HepG2 (cell line): ENCODE measurements around the gene CHAF1A. TPM values are rescaled to one million over a fixed set of nuclear protein-coding genes. Genes with fewer than 3 reads are reported as not detected.

Experiments used
- ZBTB20 ChIP-seq: sonication (generic); formaldehyde crosslinking; IDR thresholded peaks from 2 replicates; pipeline ENCODE4 v1.8.1; 2023; ENCODE audit warnings: missing genetic modification reagents, low read depth, mild to moderate bottlenecking, borderline replicate concordance
- ZNF709 ChIP-seq: sonication (generic); formaldehyde crosslinking; IDR thresholded peaks from 2 replicates; pipeline ENCODE4 v1.5.0; 2020; ENCODE audit warnings: mild to moderate bottlenecking, missing genetic modification reagents
- ZNF891 ChIP-seq: sonication (generic); formaldehyde crosslinking; IDR thresholded peaks from 2 replicates; pipeline ENCODE4 v1.5.0; 2020; ENCODE audit warnings: mild to moderate bottlenecking, missing genetic modification reagents
- polyA plus RNA-seq, 8 experiments: library from polyadenylated mRNA; depleted of rRNA in 3 of 8; stranded (reverse) in 7 of 8; unstranded in 1 of 8; fragments of >200 nt; fragmentation: Illumina TruSeq in 4 of 8; extraction: Trizol in 4 of 8; gene quantifications; 2 replicates each; pipeline versions ENCODE4 v1.2.1 to v1.2.3, GENCODE V29; 2011 to 2016; ENCODE audit warnings: low read depth in 4 of 8, missing spikeins in 1 of 8, mixed read lengths in 1 of 8; ENCODE audit not compliant: insufficient read depth in 1 of 8
- total RNA-seq, 5 experiments: library from RNA; depleted of rRNA; stranded (reverse); fragments of >200 nt; fragmentation: Illumina TruSeq; extraction: Trizol; gene quantifications; 2 replicates each; pipeline ENCODE4 v1.2.3, GENCODE V29; 2016; ENCODE audit warnings: low read depth in 1 of 5
- TF ChIP-seq, protein P1 (sequence below): sonication (generic); formaldehyde crosslinking; IDR thresholded peaks from 2 replicates; pipeline ENCODE4 v1.4.0; 2020; ENCODE audit warnings: mild to moderate bottlenecking, missing genetic modification reagents
- TF ChIP-seq, protein P2 (sequence below): sonication (generic); formaldehyde crosslinking; IDR thresholded peaks from 2 replicates; pipeline ENCODE4 v1.9.0; 2021; ENCODE audit warnings: missing genetic modification reagents, mild to moderate bottlenecking, borderline replicate concordance
- TF ChIP-seq, protein P3 (sequence below): sonication (generic); formaldehyde crosslinking; IDR thresholded peaks from 2 replicates; pipeline ENCODE4 v1.5.1; 2020; ENCODE audit warnings: missing genetic modification reagents, mild to moderate bottlenecking, borderline replicate concordance
- TF ChIP-seq, protein P4 (sequence below): sonication (generic); formaldehyde crosslinking; IDR thresholded peaks from 2 replicates; pipeline ENCODE4 v1.9.0; 2021; ENCODE audit warnings: missing genetic modification reagents, borderline replicate concordance
- TF ChIP-seq, protein P5 (sequence below): sonication (generic); formaldehyde crosslinking; conservative IDR thresholded peaks from 2 replicates; pipeline ENCODE4 v1.8.1; 2023; ENCODE audit warnings: missing genetic modification reagents
- TF ChIP-seq, protein P6 (sequence below): sonication (generic); formaldehyde crosslinking; conservative IDR thresholded peaks from 2 replicates; pipeline ENCODE4 v1.8.0; 2022; ENCODE audit warnings: low read depth, missing genetic modification reagents
- TF ChIP-seq, protein P7 (sequence below): sonication (generic); formaldehyde crosslinking; IDR thresholded peaks from 2 replicates; pipeline ENCODE4 v1.4.0; 2020; ENCODE audit warnings: mild to moderate bottlenecking, missing genetic modification reagents

Gene CHAF1A
- total and polyA plus RNA-seq, 2 of the 13 experiments (the other 11 are each of a cell fraction or from before 2014, with no cell fraction given): 11.0 to 34.8 TPM

DNA sequence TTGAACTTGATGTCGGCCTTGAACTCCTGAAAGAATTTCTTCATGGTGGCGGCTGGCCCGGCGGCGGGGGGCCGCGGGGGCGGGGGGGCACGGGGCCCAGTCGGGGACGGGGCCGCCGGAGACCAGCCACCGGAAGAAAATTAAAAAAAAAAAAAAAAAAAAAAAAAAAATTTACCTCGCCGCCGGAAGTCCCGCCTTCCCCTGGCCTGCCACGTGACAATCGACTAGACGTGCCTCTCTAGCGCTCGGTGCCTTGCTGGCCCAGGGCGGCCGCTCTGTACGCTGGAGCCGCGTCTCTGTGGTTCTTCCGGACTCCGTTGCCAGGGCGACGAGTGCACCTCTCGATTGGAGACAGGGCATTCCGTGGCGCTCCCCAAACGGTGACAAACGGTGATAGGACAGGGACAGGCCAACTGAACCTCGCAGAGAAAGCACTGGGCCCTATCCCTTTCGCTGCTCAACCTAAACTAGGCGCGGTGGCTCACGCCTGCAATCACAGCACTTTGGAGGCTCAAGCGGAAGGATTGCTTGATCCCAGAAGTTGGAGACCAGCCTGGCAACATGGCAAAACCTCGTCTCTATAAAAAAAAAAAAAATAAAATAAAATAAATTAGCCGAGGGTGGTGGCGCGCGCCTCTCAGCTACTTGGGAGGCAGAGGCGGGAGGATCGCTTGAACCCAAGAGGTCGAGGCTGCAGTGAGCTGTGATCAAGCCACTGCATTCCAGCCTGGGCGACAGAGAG lies 55.4 kb downstream of the CHAF1A start, which contains the start of gene UBXN6 (continued):
- TF ChIP-seq, protein P1, sequence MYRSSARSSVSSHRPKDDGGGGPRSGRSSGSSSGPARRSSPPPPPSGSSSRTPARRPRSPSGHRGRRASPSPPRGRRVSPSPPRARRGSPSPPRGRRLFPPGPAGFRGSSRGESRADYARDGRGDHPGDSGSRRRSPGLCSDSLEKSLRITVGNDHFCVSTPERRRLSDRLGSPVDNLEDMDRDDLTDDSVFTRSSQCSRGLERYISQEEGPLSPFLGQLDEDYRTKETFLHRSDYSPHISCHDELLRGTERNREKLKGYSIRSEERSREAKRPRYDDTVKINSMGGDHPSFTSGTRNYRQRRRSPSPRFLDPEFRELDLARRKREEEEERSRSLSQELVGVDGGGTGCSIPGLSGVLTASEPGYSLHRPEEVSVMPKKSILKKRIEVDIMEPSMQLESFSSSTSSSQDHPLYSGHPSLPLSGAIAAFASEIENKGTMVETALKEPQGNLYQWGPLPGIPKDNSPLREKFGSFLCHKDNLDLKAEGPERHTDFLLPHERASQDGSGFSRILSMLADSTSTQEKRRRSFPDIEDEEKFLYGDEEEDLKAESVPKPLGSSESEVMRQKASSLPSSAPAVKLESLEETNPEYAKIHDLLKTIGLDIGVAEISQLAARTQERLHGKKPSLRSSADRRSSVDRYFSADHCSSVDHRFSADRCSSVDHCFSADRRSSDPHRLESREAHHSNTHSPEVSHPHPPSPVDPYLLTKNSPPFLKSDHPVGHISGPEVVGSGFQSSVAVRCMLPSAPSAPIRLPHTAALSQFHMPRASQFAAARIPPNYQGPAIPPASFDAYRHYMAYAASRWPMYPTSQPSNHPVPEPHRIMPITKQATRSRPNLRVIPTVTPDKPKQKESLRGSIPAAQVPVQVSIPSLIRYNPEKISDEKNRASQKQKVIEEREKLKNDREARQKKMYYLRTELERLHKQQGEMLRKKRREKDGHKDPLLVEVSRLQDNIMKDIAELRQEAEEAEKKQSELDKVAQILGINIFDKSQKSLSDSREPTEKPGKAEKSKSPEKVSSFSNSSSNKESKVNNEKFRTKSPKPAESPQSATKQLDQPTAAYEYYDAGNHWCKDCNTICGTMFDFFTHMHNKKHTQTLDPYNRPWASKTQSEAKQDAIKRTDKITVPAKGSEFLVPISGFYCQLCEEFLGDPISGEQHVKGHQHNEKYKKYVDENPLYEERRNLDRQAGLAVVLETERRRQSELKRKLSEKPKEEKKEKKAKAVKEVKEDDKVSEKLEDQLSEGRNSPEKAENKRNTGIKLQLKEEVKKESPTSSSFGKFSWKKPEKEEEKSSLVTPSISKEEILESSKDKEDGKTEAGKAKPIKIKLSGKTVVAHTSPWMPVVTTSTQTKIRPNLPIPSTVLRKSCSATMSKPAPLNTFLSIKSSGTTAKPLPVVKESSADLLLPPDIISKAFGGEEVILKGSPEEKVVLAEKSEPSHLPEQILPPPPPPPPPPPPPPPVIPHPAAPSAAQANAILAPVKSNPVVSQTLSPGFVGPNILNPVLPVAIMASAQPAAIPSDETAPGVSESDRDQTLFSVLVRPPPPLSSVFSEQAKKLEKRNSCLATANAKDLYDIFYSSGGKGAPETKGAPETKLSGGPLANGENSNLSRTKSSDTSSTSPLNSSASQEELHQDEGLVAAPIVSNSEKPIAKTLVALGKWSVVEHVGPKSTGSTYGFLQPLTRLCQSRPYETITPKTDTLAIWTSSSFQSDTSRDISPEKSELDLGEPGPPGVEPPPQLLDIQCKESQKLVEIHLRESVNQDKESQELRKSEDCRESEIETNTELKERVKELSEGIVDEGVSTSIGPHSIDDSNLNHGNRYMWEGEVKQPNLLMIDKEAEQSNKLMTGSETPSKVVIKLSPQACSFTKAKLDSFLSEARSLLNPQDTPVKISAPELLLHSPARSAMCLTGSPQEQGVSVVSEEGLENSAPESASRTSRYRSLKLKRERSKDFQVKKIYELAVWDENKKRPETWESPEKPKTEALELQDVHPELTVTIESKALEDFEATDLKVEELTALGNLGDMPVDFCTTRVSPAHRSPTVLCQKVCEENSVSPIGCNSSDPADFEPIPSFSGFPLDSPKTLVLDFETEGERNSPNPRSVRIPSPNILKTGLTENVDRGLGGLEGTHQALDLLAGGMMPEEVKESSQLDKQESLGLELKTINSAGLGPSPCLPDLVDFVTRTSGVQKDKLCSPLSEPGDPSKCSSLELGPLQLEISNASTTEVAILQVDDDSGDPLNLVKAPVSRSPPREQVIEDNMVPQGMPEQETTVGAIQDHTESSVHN (CRISPR knock-in tag): no peak
- TF ChIP-seq, protein P2, sequence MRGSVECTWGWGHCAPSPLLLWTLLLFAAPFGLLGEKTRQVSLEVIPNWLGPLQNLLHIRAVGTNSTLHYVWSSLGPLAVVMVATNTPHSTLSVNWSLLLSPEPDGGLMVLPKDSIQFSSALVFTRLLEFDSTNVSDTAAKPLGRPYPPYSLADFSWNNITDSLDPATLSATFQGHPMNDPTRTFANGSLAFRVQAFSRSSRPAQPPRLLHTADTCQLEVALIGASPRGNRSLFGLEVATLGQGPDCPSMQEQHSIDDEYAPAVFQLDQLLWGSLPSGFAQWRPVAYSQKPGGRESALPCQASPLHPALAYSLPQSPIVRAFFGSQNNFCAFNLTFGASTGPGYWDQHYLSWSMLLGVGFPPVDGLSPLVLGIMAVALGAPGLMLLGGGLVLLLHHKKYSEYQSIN (CRISPR knock-in tag): no peak
- TF ChIP-seq, protein P3, sequence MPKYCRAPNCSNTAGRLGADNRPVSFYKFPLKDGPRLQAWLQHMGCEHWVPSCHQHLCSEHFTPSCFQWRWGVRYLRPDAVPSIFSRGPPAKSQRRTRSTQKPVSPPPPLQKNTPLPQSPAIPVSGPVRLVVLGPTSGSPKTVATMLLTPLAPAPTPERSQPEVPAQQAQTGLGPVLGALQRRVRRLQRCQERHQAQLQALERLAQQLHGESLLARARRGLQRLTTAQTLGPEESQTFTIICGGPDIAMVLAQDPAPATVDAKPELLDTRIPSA (CRISPR knock-in tag): no peak
- TF ChIP-seq, protein P4, sequence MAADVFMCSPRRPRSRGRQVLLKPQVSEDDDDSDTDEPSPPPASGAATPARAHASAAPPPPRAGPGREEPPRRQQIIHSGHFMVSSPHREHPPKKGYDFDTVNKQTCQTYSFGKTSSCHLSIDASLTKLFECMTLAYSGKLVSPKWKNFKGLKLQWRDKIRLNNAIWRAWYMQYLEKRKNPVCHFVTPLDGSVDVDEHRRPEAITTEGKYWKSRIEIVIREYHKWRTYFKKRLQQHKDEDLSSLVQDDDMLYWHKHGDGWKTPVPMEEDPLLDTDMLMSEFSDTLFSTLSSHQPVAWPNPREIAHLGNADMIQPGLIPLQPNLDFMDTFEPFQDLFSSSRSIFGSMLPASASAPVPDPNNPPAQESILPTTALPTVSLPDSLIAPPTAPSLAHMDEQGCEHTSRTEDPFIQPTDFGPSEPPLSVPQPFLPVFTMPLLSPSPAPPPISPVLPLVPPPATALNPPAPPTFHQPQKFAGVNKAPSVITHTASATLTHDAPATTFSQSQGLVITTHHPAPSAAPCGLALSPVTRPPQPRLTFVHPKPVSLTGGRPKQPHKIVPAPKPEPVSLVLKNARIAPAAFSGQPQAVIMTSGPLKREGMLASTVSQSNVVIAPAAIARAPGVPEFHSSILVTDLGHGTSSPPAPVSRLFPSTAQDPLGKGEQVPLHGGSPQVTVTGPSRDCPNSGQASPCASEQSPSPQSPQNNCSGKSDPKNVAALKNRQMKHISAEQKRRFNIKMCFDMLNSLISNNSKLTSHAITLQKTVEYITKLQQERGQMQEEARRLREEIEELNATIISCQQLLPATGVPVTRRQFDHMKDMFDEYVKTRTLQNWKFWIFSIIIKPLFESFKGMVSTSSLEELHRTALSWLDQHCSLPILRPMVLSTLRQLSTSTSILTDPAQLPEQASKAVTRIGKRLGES (CRISPR knock-in tag): no peak
- TF ChIP-seq ZNF709 (CRISPR knock-in tag) (no peak), ZBTB20 (CRISPR knock-in tag) (no peak), ZNF891 (peak; percentile 68)
- TF ChIP-seq, protein P5, sequence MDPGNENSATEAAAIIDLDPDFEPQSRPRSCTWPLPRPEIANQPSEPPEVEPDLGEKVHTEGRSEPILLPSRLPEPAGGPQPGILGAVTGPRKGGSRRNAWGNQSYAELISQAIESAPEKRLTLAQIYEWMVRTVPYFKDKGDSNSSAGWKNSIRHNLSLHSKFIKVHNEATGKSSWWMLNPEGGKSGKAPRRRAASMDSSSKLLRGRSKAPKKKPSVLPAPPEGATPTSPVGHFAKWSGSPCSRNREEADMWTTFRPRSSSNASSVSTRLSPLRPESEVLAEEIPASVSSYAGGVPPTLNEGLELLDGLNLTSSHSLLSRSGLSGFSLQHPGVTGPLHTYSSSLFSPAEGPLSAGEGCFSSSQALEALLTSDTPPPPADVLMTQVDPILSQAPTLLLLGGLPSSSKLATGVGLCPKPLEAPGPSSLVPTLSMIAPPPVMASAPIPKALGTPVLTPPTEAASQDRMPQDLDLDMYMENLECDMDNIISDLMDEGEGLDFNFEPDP: no peak
- TF ChIP-seq, protein P6, sequence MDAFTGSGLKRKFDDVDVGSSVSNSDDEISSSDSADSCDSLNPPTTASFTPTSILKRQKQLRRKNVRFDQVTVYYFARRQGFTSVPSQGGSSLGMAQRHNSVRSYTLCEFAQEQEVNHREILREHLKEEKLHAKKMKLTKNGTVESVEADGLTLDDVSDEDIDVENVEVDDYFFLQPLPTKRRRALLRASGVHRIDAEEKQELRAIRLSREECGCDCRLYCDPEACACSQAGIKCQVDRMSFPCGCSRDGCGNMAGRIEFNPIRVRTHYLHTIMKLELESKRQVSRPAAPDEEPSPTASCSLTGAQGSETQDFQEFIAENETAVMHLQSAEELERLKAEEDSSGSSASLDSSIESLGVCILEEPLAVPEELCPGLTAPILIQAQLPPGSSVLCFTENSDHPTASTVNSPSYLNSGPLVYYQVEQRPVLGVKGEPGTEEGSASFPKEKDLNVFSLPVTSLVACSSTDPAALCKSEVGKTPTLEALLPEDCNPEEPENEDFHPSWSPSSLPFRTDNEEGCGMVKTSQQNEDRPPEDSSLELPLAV (CRISPR knock-in tag): no peak
- TF ChIP-seq, protein P7, sequence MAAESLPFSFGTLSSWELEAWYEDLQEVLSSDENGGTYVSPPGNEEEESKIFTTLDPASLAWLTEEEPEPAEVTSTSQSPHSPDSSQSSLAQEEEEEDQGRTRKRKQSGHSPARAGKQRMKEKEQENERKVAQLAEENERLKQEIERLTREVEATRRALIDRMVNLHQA (CRISPR knock-in tag): no peak
